Muscle of arm (tissue), 12 donors: ENCODE results near the gene RBM22. TPM values are rescaled to one million over a fixed set of nuclear protein-coding genes. Genes with fewer than 3 reads are reported as not detected.

Source experiments
- DNase-seq: peaks from one replicate; pipeline ENCODE4 v3.0.0-alpha.2; 2013
- polyA plus RNA-seq, 12 donors: library from polyadenylated mRNA; unstranded; fragments of 120-200 nt; gene quantifications; one replicate each; pipeline ENCODE4 v1.2.1, GENCODE V29; 2013; ENCODE audit not compliant: insufficient read length in 12 of 12

Gene RBM22
- polyA plus RNA-seq, 12 donors, result 40.9 to 61.4 (median 46.7) TPM; not detected in 1

DNA sequence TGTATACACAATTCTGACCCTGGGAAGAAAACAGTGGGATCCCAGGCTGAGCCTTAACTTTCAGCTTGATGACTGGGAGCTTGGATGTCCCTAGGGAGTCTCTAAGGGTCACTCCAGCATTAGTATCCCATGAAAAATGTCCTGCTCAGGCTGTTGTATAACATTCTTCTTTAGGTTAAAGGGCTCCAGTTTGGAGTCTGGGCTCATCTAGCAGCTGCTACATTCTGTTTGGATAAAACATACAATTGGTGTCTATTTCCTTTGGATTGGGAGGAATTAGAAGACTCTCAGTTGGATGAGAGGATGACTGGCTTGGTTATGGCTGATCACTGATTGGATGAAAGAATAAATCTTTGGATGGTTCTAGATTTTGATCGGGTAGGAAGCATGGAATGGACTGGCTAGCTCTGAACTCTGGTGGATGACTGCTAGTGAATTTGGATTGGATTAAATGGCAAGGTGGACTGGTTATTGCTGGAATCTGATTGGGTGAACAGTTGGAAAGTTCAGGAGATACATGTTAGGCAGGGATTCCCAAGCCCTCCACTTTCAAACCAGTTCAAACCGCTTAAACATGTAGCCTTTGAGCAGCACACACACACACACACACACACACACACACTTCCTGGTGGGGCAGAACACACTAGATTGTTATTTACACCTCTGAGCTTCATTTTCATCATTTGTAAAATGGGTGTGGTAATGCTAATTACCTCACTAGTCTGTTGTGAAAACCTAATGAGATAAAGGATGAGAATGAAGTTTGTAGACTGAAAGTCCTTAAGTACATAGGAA lies 46.9 kb downstream of the RBM22 start:
- no peak for DNase-seq

- DNase-seq, result no peak
Observed at GRCh38 chr5:150653145-150653761, 47.6 kb downstream of the RBM22 start.

DNA sequence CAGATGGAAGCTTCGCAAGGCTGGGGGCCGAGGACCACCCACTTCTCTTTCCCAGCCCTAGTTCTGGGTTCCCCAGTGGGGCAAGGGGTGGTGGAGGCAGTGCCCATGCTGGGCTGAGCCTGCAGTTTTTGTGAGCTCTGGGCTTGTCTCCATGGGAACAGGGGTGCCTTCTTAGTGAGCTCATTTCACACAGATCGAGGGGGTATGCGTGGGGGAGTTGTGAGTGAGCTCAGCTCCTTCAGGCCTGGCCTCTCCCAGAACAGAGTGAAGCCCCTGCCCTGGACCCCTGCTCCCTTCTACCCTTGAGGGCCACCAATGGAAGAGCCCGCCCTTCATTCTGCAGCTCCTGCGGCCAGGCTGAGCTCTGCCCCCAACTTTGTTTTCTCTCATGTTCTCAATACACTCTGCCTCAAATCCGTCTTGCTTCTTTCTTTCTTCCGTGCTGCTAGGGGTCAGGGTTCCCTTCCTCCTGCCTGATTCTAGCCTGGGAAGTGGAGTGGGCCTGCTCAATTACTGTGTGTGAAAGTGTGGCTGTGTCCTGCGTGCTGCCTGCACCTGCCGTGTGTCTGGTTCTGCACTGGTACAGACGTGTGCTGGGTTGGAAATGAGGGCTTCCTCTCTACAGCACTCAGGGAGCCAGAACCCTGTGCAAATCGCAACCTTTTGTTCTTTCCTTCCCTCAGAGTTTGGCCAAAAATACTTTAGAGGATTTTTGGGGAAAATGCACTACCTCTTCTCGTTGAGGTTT lies 48.8 kb downstream of the RBM22 start:
- DNase-seq, result no peak

- DNase-seq, result no peak
Observed at GRCh38 chr5:150651382-150651781, 49.5 kb downstream of the RBM22 start.

GRCh38 chr5:150650021-150651006 lies 50.5 kb downstream of the RBM22 start:
- no peak for DNase-seq

DNA sequence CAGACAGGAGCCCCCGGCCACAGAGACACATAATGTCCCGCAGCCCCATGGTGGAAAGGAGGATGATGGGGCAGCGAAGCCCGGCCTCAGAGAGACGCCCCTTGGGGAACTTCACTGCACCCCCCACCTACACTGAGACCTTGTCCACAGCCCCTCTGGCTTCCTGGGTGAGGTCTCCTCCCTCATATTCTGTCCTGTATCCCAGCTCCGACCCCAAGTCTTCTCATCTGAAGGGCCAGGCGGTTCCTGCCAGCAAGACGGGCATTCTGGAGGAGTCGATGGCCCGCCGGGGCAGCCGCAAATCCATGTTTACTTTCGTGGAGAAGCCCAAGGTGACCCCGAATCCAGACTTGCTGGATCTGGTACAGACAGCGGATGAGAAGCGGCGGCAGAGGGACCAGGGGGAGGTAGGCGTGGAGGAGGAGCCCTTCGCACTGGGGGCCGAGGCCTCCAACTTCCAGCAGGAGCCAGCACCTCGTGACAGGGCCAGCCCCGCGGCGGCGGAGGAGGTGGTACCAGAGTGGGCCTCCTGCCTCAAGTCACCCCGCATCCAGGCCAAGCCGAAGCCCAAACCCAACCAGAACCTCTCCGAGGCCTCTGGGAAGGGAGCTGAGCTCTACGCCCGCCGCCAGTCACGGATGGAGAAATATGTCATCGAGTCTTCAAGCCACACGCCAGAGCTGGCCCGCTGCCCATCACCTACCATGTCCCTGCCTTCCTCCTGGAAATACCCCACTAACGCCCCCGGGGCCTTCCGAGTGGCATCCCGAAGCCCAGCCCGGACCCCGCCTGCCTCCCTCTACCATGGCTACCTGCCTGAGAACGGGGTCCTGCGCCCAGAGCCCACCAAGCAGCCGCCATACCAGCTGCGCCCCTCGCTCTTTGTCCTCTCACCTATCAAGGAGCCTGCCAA lies 51.5 kb downstream of the RBM22 start:
- no peak for DNase-seq

DNA sequence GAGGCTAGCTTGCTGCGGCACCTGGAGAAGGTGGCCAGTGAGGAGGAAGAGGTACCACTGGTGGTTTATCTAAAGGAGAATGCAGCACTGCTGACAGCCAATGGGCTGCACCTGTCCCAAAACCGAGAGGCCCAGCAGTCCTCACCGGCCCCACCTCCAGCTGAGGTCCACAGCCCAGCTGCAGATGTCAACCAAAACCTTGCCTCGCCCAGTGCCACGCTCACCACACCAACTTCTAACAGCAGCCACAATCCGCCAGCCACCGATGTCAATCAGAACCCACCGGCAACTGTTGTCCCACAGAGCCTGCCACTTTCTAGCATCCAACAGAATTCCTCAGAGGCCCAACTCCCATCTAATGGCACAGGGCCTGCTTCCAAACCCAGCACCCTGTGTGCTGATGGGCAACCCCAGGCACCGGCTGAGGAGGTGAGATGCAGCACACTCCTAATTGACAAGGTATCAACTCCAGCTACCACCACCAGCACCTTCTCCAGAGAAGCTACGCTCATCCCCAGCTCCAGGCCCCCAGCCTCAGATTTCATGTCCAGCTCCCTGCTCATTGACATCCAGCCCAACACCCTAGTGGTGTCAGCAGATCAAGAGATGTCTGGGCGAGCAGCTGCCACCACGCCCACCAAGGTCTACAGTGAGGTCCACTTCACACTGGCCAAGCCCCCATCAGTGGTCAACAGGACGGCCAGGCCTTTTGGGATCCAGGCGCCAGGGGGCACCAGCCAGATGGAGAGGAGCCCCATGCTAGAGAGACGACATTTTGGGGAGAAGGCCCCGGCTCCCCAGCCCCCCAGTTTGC lies 52.4 kb downstream of the RBM22 start:
- no peak for DNase-seq

DNA sequence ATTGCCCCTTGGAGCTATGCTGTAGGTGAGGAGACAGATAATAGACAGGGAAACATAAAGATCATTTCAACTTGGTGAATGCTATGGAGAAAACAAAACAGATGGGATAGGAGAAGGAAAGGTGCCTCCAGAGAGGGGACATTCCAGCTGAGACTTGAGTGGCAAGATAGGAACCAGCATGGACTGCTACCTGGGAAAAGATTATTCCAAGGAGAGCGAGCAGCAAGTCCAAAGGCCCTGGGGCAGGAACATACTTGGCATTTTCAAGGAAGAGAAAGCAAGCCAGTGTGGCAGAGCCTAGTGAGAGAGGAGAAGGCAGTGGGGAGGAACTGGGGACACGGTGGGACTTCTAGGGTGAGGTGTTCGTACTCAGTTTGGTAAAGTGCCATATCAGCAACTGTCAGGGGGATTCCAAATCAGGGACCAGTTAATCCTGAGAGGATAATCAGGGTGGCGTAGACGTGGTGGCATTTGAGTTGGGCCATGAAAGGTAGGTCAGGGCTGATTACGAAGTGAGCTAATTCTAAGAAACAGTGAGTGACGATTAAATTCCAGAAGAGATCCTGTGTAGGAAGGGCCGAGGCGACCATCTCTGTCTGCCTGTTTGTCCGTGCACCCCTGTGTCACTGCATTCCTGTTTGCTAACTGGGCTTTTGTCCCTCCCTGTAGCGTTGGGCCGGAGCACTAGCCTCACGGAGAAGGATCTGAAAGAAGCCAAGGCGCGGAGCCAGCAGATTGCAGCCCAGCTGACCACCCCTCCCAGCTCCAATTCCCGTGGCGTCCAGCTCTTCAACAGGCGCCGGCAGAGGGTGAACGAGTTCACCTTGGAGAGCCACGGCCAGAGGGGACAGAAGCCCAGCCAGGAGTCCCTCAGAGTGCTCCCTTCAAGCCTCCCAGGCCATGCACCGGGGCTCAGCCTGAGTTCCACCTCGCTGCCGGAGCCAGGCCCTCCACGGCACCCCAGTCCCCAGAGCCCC lies 53.3 kb downstream of the RBM22 start:
- DNase-seq, result no peak

DNA sequence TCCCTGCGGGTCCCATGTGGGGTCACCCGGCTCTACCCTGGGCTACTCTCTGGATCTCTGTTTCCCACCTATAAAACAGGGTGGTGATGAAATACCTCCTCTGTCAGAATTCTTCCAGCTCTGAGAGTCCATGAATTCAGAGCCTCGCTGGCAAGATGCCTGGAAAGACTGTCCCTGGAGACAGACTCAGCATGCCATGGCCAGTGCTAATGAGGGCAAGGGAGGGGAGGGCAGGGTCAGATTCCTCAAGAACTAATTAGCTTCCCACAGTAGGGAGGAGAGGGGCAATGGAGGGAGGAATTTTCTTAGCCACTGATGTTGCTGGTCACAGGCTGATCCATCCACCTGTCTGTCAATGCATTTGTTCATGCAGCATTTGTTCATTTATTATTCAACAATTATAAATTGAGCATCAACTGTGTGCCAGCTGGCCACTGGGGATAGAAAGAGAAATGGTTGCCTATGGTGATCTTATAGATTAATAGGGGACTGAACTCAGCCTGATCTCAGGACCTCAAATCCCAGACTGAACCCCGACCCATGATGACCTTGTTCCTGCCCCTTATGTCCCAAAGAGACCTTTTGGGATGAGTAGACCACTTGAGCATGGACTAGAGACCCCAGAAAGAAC lies 55.7 kb downstream of the RBM22 start:
- no peak for DNase-seq

GRCh38 chr5:150644514-150644913 lies 56.3 kb downstream of the RBM22 start:
- DNase-seq, result no peak

GRCh38 chr5:150644058-150644457 lies 56.8 kb downstream of the RBM22 start:
- DNase-seq, result no peak

- no peak for DNase-seq
Observed at GRCh38 chr5:150642991-150643710, 57.7 kb downstream of the RBM22 start.

GRCh38 chr5:150642567-150642927 lies 58.3 kb downstream of the RBM22 start:
- DNase-seq, result no peak

- no peak for DNase-seq
Observed at GRCh38 chr5:150641824-150642566, 58.9 kb downstream of the RBM22 start.

DNA sequence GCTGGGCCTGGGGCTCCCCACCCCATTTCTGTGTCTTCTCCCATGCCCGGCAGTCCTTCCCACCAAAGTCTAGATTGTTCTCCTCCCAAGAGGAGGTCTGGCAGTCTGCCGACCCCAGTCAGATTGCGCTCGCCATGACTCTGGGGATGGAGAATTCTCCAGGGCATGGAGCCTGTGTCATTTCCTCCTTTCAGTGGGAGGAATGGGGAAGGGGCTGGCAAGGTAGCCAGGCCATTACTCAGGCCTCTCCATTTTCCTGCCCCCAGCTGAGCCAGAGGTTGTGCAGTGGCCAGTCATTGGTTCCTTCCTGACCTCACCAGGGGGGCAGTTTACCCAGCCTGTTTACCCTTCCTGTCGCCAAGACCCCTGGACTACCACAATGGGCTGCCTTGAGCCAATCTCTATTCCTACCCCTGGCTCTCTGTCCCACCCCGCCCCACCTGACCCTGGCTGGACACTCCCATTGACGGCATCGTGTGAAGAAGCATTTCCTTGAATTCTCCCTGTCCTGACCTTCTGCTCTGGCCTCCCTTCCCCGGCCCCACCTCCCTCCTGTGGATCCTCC lies 59.8 kb downstream of the RBM22 start:
- no peak for DNase-seq
